Measurements from ENCODE around the gene BBS12. TPM values are rescaled to one million over a fixed set of nuclear protein-coding genes. Genes with fewer than 3 reads are reported as not detected.

Gene BBS12
- total and polyA plus RNA-seq, 9 of the 15 experiments (the other 6 are each of a cell fraction or from before 2014, with no cell fraction given), result 2.7 to 6.5 (median 3.3) TPM

- DNase-seq (ENCODE audit: extremely low read depth in 1 of 4, low spot score in 3 of 4) (no peak), ATAC-seq (no peak; the same call in 2 of the 3 replicates), FAIRE-seq (no peak)
- intact Hi-C loops (cut with micrococcal nuclease) (no loop called here), in situ Hi-C loops (cut with MboI) (no loop called here)
- Histone ChIP-seq H3K36me3 (ENCODE audit: control insufficient read depth, insufficient read depth, low read length) (no peaks in the 10 kb centered on the region), H3K9me3 (replicated peaks; ENCODE audit: control insufficient read depth, insufficient read depth, low read depth, low read length) (no peaks in the 10 kb centered on the region), H3K9me1 (ENCODE audit: control insufficient read depth, insufficient read depth, low read length) (no peaks in the 10 kb centered on the region), H3K79me2 (ENCODE audit: control insufficient read depth, insufficient read depth, low read length) (no peaks in the 10 kb centered on the region), H3K27ac (ENCODE audit: extremely low read depth, low read depth, low read length) (peak overlapping the region; percentile 33; the same call in 1 of the 3 replicates), H3K4me2 (ENCODE audit: insufficient read depth, low read length) (no peak overlapping the region), H2AFZ (ENCODE audit: low read depth, low read length) (peak overlapping the region; percentile 45), H4K20me1 (replicated peaks; ENCODE audit: control insufficient read depth, insufficient read depth, low read length) (no peaks in the 10 kb centered on the region), H3K4me3 (no peak overlapping the region), H3K27me3 (ENCODE audit: control insufficient read depth in 2 of 2, insufficient read depth in 2 of 2, low read length in 2 of 2) (no peaks in the 10 kb centered on the region), H3K4me1 (replicated peaks in 1 of 2; ENCODE audit: control insufficient read depth in 2 of 2, insufficient read depth in 2 of 2, low read length in 2 of 2) (peaks cover 4 to 31% of the 10 kb centered on the region in 2 experiments; a peak in 4 of 5 replicates), H3K9ac (ENCODE audit: insufficient read depth in 1 of 2, low read depth in 2 of 2, low read length in 2 of 2) (no peak overlapping the region)
- ChIA-PET CTCF (ENCODE audit: low intra/inter-chr PET ratio) (no interaction called here), POLR2A (interaction anchor here (0.7 to 1.7 kb wide), 4 partner anchors 11 to 229 kb away, joined by 3 to 13 read pairs (median 4); partner anchors contain the start of gene NUDT6)
- 29% methylated on average over 3 of the region's 3 CpGs for WGBS (ENCODE audit: insufficient coverage, low coverage, missing lambda C conversion rate)
- BruUV-seq (replicated peaks), result no TSS peak
- TF ChIP-seq RNF2 (IDR thresholded peaks at IDR 0.05) (no peak), HMBOX1 (IDR thresholded peaks at IDR 0.05) (no peak), ZNF175 (CRISPR knock-in tag; IDR thresholded peaks at IDR 0.05; ENCODE audit: low read depth) (0 out of 2 replicates have a peak, but pooled peaks have one; percentile 6), CEBPB (tag; IDR thresholded peaks at IDR 0.05) (peak; percentile 52), SRSF9 (IDR thresholded peaks at IDR 0.05; ENCODE audit: borderline replicate concordance, low read depth, low read length) (no peak), HMG20B (CRISPR knock-in tag; IDR thresholded peaks at IDR 0.05) (no peak), ZNF75A (CRISPR knock-in tag; IDR thresholded peaks at IDR 0.05) (no peak), HMG20A (CRISPR knock-in tag; conservative IDR thresholded peaks at IDR 0.05) (no peak), CBFB (CRISPR knock-in tag; IDR thresholded peaks at IDR 0.05) (no peak), XRCC5 (IDR thresholded peaks at IDR 0.05; ENCODE audit: low read depth, low read length) (no peak), ZBTB17 (CRISPR knock-in tag; IDR thresholded peaks at IDR 0.05) (no peak), BRD4 (IDR thresholded peaks at IDR 0.05) (no peak), ZNF41 (CRISPR knock-in tag; conservative IDR thresholded peaks at IDR 0.05) (no peak), TAF1 (IDR thresholded peaks at IDR 0.05; ENCODE audit: control insufficient read depth, extremely low read depth, insufficient read depth, low read length, severe bottlenecking) (no peak), BRD9 (IDR thresholded peaks at IDR 0.05; ENCODE audit: low read depth, partially characterized antibody) (no peak)
- TF ChIP-seq, protein P1, sequence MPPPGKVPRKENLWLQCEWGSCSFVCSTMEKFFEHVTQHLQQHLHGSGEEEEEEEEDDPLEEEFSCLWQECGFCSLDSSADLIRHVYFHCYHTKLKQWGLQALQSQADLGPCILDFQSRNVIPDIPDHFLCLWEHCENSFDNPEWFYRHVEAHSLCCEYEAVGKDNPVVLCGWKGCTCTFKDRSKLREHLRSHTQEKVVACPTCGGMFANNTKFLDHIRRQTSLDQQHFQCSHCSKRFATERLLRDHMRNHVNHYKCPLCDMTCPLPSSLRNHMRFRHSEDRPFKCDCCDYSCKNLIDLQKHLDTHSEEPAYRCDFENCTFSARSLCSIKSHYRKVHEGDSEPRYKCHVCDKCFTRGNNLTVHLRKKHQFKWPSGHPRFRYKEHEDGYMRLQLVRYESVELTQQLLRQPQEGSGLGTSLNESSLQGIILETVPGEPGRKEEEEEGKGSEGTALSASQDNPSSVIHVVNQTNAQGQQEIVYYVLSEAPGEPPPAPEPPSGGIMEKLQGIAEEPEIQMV (tag; conservative IDR thresholded peaks at IDR 0.05; ENCODE audit: low read depth), result no peak
- TF ChIP-seq, protein P2, sequence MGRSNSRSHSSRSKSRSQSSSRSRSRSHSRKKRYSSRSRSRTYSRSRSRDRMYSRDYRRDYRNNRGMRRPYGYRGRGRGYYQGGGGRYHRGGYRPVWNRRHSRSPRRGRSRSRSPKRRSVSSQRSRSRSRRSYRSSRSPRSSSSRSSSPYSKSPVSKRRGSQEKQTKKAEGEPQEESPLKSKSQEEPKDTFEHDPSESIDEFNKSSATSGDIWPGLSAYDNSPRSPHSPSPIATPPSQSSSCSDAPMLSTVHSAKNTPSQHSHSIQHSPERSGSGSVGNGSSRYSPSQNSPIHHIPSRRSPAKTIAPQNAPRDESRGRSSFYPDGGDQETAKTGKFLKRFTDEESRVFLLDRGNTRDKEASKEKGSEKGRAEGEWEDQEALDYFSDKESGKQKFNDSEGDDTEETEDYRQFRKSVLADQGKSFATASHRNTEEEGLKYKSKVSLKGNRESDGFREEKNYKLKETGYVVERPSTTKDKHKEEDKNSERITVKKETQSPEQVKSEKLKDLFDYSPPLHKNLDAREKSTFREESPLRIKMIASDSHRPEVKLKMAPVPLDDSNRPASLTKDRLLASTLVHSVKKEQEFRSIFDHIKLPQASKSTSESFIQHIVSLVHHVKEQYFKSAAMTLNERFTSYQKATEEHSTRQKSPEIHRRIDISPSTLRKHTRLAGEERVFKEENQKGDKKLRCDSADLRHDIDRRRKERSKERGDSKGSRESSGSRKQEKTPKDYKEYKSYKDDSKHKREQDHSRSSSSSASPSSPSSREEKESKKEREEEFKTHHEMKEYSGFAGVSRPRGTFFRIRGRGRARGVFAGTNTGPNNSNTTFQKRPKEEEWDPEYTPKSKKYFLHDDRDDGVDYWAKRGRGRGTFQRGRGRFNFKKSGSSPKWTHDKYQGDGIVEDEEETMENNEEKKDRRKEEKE (IDR thresholded peaks at IDR 0.05; ENCODE audit: borderline replicate concordance in 1 of 2, control insufficient read depth in 1 of 2, low read depth in 2 of 2, low read length in 1 of 2), result no peak
Measured at GRCh38 chr4:122692641-122693520, 39.6 kb upstream of the BBS12 start.

Measured in K562 (cell line).